GM12878 (cell line): ENCODE measurements around the gene FAM227B. TPM values are rescaled to one million over a fixed set of nuclear protein-coding genes. Genes with fewer than 3 reads are reported as not detected.

ENCODE experiments used
- CBFB ChIP-seq: IDR thresholded peaks from 2 replicates; pipeline ENCODE4 v1.6.1; 2016; ENCODE audit warnings: antibody characterized with exemption, low read depth
- KLF5 ChIP-seq: fragments of 450-650 bp; IDR thresholded peaks from 2 replicates; pipeline ENCODE4 v1.6.1; 2014; ENCODE audit warnings: mild to moderate bottlenecking; ENCODE audit not compliant: partially characterized antibody
- RAD51 ChIP-seq: fragments of 450-650 bp; IDR thresholded peaks from 2 replicates; pipeline ENCODE4 v1.6.1; 2016; ENCODE audit warnings: moderate library complexity, mild to moderate bottlenecking, inconsistent platforms
- RUNX3 ChIP-seq: IDR thresholded peaks from 2 replicates; pipeline ENCODE4 v1.6.1; 2012; ENCODE audit warnings: low read length, inconsistent platforms
- SPI1 ChIP-seq: IDR thresholded peaks from 2 replicates; pipeline ENCODE4 v1.6.1; 2011; ENCODE audit warnings: low read depth, mild to moderate bottlenecking, low read length, moderate library complexity, borderline replicate concordance; ENCODE audit not compliant: insufficient read depth
- polyA plus RNA-seq, 11 experiments: library from polyadenylated mRNA; depleted of rRNA in 4 of 11; unstranded in 6 of 11; stranded (reverse) in 5 of 11; fragments of >200 nt; fragmentation: Nextera tagmentation in 4 of 11; fragmentation: Illumina TruSeq in 1 of 11; extraction: Ambion mirVana in 4 of 11; extraction: Trizol in 1 of 11; gene quantifications; 1 replicate in 1 of 11; 2 replicates in 10 of 11; pipeline versions ENCODE4 v1.2.1 to v1.2.3, GENCODE V29; 2011 to 2016; ENCODE audit warnings: inconsistent platforms in 2 of 11, missing spikeins in 2 of 11, low read depth in 1 of 11
- total RNA-seq, 4 experiments: library from RNA; depleted of rRNA in 3 of 4; stranded (reverse); fragments of >200 nt in 3 of 4; fragmentation: Illumina TruSeq in 1 of 4; extraction: Trizol in 1 of 4; gene quantifications; 2 replicates each; pipeline versions ENCODE4 v1.2.1 to v1.2.3, GENCODE V29; 2013 to 2021
- TF ChIP-seq, protein P1 (sequence below): fragments of 450-650 bp; IDR thresholded peaks from 2 replicates; pipeline ENCODE4 v1.6.1; 2017; ENCODE audit warnings: mild to moderate bottlenecking, moderate library complexity
- TF ChIP-seq, protein P2 (sequence below): fragments of 450-650 bp; IDR thresholded peaks from 2 replicates; pipeline ENCODE4 v1.6.1; 2017; ENCODE audit warnings: mild to moderate bottlenecking, low read depth, inconsistent platforms; ENCODE audit not compliant: poor library complexity, severe bottlenecking
- TF ChIP-seq, protein P3 (sequence below): IDR thresholded peaks from 2 replicates; pipeline ENCODE4 v1.6.1; 2012; ENCODE audit warnings: low read depth, low read length, improper control_type of control experiment

The FAM227B gene
- total and polyA plus RNA-seq, 10 of the 15 experiments (the other 5 are each of a cell fraction or from before 2014, with no cell fraction given): 3.9 to 12.6 (median 6.9) TPM

DNA sequence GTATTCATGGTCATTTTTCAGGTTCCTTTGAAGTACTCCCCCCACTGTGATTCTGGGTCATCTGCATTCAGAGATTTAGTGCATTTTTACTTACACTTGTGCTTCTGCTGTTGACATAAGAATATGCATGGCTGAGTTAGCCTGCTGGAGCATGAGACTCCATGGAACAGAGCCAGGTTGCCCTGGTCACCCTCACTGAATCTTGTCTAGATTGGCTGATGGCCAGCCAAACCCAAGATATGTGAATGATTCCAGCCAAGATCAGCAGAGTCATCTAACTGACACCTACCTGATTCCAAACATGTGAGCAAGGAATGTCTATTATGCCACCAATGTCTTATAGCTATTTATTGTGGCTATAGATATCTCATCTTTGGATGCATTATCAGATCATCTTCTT lies 25.3 kb upstream of the FAM227B start (continued):
- TF ChIP-seq, protein P1, sequence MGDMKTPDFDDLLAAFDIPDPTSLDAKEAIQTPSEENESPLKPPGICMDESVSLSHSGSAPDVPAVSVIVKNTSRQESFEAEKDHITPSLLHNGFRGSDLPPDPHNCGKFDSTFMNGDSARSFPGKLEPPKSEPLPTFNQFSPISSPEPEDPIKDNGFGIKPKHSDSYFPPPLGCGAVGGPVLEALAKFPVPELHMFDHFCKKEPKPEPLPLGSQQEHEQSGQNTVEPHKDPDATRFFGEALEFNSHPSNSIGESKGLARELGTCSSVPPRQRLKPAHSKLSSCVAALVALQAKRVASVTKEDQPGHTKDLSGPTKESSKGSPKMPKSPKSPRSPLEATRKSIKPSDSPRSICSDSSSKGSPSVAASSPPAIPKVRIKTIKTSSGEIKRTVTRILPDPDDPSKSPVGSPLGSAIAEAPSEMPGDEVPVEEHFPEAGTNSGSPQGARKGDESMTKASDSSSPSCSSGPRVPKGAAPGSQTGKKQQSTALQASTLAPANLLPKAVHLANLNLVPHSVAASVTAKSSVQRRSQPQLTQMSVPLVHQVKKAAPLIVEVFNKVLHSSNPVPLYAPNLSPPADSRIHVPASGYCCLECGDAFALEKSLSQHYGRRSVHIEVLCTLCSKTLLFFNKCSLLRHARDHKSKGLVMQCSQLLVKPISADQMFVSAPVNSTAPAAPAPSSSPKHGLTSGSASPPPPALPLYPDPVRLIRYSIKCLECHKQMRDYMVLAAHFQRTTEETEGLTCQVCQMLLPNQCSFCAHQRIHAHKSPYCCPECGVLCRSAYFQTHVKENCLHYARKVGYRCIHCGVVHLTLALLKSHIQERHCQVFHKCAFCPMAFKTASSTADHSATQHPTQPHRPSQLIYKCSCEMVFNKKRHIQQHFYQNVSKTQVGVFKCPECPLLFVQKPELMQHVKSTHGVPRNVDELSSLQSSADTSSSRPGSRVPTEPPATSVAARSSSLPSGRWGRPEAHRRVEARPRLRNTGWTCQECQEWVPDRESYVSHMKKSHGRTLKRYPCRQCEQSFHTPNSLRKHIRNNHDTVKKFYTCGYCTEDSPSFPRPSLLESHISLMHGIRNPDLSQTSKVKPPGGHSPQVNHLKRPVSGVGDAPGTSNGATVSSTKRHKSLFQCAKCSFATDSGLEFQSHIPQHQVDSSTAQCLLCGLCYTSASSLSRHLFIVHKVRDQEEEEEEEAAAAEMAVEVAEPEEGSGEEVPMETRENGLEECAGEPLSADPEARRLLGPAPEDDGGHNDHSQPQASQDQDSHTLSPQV: no peak
- no peak for TF ChIP-seq RAD51
- TF ChIP-seq, protein P2, sequence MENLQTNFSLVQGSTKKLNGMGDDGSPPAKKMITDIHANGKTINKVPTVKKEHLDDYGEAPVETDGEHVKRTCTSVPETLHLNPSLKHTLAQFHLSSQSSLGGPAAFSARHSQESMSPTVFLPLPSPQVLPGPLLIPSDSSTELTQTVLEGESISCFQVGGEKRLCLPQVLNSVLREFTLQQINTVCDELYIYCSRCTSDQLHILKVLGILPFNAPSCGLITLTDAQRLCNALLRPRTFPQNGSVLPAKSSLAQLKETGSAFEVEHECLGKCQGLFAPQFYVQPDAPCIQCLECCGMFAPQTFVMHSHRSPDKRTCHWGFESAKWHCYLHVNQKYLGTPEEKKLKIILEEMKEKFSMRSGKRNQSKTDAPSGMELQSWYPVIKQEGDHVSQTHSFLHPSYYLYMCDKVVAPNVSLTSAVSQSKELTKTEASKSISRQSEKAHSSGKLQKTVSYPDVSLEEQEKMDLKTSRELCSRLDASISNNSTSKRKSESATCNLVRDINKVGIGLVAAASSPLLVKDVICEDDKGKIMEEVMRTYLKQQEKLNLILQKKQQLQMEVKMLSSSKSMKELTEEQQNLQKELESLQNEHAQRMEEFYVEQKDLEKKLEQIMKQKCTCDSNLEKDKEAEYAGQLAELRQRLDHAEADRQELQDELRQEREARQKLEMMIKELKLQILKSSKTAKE: no peak
- TF ChIP-seq, protein P3, sequence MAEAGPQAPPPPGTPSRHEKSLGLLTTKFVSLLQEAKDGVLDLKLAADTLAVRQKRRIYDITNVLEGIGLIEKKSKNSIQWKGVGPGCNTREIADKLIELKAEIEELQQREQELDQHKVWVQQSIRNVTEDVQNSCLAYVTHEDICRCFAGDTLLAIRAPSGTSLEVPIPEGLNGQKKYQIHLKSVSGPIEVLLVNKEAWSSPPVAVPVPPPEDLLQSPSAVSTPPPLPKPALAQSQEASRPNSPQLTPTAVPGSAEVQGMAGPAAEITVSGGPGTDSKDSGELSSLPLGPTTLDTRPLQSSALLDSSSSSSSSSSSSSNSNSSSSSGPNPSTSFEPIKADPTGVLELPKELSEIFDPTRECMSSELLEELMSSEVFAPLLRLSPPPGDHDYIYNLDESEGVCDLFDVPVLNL: no peak
- TF ChIP-seq CBFB: no peak
- no peak for TF ChIP-seq RUNX3
- TF ChIP-seq KLF5: no peak
- no peak for TF ChIP-seq SPI1
